Epithelial cell of esophagus (primary cell): Measurements from ENCODE around the gene MRPL38.
"Not testable (repeated sequence)": the region's sequence is repeated elsewhere in the genome, so short reads cannot be mapped to it uniquely, and the experiment has no call there.

Experiments used
- DNase-seq: peaks from one replicate; pipeline ENCODE4 v3.0.0; 2010; ENCODE audit warnings: low read depth
- H3K4me3 ChIP-seq: 2 replicates; pipeline ENCODE4 v1.5.1; 2011; ENCODE audit warnings: mild to moderate bottlenecking, low read length, control low read depth
- TF ChIP-seq, protein P1 (sequence below): IDR thresholded peaks from 2 replicates; pipeline ENCODE4 v1.5.1; 2011; ENCODE audit warnings: low read depth, mild to moderate bottlenecking, low read length, control low read depth, inconsistent platforms; ENCODE audit not compliant: insufficient read depth; ENCODE audit errors: missing control alignments

MRPL38 gene

DNA sequence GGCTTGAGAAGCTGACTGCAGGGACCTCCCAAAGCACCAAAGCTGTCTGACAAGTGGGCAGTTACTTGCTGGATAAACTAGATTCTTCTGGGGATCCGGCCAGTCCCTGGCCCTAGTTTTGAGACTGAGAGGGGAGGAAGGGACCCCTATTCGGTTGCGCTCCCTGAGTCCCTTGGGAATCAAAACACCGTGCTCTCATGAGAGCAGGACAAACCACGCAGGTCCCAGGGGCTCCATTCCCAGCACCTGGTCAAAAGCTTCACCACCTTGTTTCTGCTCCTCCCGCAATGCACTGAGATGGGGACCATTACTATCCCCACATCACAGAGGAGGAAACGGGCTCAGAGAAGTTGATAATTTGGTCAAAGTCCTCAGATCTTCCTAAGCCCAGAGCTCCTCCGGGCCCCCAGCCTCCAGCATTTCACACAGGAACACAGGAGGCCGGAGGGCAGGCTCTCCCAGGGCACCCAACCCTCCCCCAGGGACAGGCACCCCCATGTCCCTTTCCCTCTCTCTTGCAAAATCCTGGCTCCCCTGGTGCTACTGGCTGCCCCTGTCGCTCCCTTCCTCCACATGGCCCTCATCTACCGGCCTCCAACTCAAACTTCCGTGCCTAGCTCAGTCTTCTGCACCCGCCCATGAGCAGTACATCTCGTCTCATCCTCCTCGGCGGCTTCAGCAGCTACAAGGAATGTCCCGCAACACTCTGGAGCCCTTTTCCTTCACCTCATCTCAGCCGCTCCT, 11.2 kb downstream of the MRPL38 start:
- TF ChIP-seq, protein P1, sequence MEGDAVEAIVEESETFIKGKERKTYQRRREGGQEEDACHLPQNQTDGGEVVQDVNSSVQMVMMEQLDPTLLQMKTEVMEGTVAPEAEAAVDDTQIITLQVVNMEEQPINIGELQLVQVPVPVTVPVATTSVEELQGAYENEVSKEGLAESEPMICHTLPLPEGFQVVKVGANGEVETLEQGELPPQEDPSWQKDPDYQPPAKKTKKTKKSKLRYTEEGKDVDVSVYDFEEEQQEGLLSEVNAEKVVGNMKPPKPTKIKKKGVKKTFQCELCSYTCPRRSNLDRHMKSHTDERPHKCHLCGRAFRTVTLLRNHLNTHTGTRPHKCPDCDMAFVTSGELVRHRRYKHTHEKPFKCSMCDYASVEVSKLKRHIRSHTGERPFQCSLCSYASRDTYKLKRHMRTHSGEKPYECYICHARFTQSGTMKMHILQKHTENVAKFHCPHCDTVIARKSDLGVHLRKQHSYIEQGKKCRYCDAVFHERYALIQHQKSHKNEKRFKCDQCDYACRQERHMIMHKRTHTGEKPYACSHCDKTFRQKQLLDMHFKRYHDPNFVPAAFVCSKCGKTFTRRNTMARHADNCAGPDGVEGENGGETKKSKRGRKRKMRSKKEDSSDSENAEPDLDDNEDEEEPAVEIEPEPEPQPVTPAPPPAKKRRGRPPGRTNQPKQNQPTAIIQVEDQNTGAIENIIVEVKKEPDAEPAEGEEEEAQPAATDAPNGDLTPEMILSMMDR: no peak
- DNase-seq: no peak
- no peak overlapping the region for H3K4me3 ChIP-seq

DNA sequence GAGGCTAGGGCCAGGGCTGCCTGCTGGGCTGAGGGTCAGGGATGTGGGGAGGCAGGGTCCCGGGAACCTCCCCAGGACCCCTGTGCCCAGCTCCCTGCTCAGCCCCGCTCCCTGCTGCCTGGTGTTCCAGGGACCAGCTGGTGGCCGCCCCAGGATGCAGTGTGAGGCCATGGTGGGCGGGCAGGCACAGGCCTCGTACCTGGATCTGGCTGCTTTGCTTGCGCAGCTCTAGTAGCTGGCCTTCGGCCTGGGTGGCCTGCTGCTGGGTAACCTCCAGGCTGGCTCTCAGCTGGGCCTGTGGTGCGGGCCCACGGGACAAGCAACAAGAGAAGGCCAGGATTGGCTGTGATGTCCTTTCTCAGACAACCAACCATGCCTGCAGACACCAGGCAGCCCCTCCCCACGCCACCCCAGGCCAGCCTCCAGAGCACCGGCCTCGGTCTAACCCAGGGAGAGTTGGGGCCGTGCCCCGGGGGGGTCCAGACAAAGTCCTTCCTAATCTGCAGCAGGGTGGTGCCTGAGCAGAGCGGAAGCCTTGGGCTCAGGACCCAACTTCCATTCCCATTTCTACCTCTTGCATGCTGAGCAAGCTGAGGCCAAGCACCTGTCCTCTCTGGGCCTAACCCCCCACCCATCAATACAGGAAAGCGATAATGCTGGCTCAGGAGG, 12.0 kb downstream of the MRPL38 start:
- DNase-seq: no peak
- TF ChIP-seq, protein P1: no peak
- H3K4me3 ChIP-seq: no peak overlapping the region

DNA sequence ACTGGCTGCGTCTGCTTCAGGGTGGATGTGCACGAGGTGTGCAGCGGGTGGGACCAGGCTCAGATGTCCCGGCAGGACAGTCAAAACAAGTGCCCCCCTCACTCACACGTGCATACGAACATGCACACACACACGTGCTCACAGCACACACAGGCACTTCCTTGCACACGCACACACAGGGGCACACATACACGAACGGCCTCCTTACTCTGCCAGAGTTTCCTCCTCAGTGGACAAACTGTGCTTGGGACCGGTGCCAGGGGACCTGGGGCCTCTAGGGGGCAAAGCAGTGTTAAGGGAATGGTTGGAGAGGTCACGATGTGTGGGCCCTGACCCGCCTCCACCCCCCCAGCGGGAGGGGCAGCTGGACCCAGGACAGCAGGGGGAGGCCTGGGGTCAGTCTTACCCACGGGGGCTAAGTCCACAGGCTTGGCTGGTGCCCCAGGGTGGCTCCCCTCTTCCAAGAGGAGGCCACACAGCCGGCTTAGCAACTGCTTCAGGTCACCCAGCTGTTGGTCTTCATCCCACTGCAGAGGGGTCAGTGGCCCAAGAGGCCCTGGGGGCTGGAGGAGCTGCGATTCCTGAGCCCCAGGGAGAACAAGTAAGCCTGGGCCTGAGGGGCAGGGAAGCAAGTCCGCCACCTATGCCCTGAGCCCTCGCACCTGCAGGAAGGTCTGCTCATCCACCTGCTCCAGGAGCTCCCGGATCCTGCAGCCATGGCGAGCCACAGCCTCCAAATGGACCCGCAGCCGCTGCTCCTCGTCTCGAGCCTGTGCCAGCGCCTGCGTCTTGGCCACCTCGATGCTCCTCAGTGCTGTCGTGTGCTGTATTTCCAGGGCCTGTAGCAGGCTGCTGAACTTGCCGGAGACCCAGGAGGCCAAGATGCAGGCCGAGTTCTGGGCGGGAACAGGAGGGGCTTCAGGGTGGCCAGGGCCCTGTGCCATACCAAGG, 12.8 kb downstream of the MRPL38 start:
- TF ChIP-seq, protein P1: no peak
- DNase-seq: no peak
- no peak overlapping the region for H3K4me3 ChIP-seq

DNA sequence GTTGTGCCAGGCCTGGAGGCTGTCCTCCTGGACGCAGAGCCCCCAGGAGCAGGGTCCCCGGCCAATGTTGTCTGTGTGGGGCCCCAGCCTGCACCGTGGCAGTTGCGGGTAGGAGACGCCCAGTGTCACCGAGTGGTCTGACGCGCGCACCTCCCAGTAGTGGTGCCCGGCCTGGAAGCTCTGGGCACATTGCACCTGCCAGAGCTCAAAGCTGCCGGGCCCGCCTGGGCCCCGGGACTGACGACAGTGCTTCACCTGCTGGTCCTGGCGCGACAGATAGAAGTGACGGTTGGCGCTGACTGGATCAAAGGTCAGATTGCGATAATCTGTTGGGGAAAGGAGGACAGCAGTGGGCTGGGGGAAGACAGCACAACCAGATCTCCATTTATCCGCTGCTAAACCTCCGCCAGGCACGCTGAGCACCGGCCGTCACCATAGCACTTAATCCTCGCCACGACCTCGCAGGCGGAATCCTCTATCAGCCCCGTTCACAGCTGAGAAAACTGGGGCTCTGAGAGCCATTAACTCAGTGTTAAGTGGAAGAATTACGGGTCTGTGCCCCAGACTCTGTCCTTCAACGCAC, 13.6 kb downstream of the MRPL38 start:
- no peak for DNase-seq
- TF ChIP-seq, protein P1: no peak
- H3K4me3 ChIP-seq: no peak overlapping the region

DNA sequence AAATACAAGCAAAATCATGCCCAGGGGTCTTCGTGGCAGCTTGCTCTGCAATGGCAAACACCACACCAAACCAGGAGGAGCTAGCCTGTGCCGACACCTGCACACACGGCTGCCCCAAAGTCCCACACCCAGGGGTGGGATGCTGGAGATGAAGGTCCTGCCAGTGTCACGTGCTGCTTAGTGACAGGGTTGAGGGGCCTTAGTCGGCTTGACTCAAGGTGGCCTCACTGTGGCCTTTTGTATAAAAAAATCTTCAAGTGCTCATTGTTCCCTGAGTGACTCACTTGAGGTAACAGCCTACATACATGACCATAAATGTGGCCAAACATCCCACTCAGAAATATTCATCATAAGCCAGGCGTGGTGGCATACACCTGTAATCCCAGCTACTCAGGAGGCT, 15.2 kb downstream of the MRPL38 start:
- H3K4me3 ChIP-seq: no peak overlapping the region
- DNase-seq: no peak
- TF ChIP-seq, protein P1: no peak

DNA sequence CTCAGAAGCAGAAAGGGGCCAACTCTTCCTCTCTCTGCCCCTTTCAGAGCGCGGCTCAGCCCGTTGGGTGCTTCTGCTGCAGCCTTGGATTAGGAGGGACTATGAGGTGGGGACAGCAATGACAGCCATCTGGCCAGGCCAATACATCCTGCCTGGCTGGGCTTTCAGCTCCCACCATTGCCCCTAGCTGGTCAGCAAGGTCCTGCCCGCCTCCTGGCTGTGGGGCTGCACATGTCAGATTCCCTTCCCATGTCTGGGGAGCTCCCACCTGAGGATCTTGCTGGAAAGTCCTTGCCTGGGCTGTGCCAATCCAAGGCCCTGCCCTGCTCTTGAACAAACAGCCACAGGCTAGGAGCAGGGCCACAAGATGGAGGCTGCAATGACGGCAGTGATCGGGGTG, 16.2 kb downstream of the MRPL38 start:
- TF ChIP-seq, protein P1: no peak
- no peak overlapping the region for H3K4me3 ChIP-seq
- no peak for DNase-seq

DNA sequence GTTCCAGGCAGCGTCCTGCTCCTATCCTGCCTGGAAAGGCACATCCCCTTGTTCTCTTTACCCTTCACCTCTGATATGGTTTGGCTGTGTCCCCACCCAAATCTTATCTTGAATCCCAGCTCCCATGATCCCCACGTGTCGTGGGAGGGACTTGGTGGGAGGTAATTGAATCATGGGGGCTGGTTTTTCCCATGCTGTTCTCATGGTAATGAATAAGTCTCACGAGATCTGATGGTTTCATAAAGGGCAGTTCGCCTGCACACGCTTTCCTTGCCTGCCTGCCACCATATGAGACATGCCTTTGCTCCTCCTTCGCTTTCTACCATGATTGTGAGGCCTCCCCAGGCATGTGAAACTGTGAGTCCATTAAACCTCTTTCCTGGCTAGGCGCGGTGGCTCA, 18.8 kb downstream of the MRPL38 start:
- DNase-seq, H3K4me3 ChIP-seq: not testable (repeated sequence)
